GM13976 (cell line): ENCODE results near the gene GALNT7.

Experiments
- DNase-seq: peaks from one replicate; pipeline ENCODE4 v3.0.0; 2012; ENCODE audit warnings: low spot score
- in situ Hi-C: fragments of 300-500 bp; cut with MboI; formaldehyde crosslinking; loops from one replicate; pipeline ENCODE4 v1.12.0; 2022; ENCODE audit warnings: low sequenced_read_pairs, mixed read lengths, inconsistent platforms; ENCODE audit not compliant: unreplicated experiment
- TF ChIP-seq, protein P1 (sequence below): IDR thresholded peaks from 2 replicates; pipeline ENCODE4 v1.5.1; 2012; ENCODE audit warnings: borderline replicate concordance, mild to moderate bottlenecking; ENCODE audit not compliant: insufficient read depth; ENCODE audit errors: extremely low read depth, missing control alignments, control extremely low read depth

Gene GALNT7

DNA sequence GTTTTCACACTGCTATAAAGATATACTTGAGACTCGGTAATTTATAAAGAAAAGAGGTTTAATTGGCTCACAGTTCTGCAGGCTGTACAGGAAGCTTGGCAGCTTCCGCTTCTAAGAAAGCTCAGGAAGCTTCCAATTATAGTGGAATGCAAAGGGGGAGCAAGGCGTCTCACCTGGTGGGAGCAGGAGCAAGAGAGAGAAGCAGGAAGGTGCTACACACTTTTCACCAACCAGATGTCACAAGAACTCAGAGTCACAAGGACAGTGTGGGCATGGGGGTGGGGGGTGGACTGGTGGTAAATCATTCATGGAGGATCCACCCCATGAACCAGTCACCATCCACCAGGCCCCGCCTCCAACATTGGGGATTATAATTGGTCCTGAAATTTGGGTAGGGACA is 142.8 kb downstream of the GALNT7 start:
- TF ChIP-seq, protein P1, sequence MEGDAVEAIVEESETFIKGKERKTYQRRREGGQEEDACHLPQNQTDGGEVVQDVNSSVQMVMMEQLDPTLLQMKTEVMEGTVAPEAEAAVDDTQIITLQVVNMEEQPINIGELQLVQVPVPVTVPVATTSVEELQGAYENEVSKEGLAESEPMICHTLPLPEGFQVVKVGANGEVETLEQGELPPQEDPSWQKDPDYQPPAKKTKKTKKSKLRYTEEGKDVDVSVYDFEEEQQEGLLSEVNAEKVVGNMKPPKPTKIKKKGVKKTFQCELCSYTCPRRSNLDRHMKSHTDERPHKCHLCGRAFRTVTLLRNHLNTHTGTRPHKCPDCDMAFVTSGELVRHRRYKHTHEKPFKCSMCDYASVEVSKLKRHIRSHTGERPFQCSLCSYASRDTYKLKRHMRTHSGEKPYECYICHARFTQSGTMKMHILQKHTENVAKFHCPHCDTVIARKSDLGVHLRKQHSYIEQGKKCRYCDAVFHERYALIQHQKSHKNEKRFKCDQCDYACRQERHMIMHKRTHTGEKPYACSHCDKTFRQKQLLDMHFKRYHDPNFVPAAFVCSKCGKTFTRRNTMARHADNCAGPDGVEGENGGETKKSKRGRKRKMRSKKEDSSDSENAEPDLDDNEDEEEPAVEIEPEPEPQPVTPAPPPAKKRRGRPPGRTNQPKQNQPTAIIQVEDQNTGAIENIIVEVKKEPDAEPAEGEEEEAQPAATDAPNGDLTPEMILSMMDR, result no peak
- in situ Hi-C loops, result loop anchor here (10.0 kb wide), 1 partner anchor 183 kb away; no protein-coding TSS in a partner anchor
- no peak for DNase-seq

DNA sequence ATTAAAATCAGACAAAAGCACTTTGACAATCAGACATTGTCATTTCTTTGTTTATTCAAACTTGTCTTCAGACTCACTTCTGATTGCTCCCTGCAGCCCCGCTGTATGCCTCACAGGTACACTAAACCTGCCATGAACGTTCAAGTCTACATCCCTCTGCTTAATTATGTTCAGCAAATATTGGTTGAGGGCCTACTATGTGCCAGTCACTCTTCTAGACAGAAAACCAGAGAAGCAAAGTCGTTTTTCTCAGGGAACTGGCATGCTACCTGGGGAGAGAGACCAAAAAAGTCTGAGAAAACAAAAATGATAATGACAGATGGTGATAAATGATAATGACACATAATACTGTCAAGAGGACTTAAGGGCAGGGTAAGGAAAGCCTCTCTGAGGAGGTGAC is 146.1 kb downstream of the GALNT7 start:
- no peak for DNase-seq

DNA sequence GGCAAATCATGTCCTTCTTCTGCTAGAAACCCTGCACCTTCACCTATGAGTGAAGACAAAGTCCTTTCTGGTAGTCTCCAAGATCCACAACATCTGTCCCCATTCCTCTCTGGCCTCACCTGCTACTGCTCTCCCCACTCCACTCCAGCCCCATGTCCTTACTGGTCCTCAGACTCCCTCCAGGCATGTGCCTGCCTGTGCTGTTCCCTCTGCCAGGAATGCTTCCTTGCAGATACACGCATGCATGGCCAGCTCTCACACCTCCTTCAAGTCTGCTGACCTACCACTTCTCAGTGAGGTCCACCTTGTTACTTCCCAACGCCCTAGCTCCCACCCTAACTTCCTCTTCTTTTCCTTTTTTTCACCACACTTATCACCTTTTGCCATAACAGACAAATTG is 147.4 kb downstream of the GALNT7 start:
- TF ChIP-seq, protein P1, result no peak
- in situ Hi-C loops, result loop anchor here (10.0 kb wide), 1 partner anchor 179 kb away; no protein-coding TSS in a partner anchor
- DNase-seq, result no peak

More for the DNA sequence above, 146.1 kb downstream of the GALNT7 start:
- TF ChIP-seq, protein P1, result no peak
- in situ Hi-C loops, result loop anchor here (10.0 kb wide), 1 partner anchor 180 kb away; no protein-coding TSS in a partner anchor

DNA sequence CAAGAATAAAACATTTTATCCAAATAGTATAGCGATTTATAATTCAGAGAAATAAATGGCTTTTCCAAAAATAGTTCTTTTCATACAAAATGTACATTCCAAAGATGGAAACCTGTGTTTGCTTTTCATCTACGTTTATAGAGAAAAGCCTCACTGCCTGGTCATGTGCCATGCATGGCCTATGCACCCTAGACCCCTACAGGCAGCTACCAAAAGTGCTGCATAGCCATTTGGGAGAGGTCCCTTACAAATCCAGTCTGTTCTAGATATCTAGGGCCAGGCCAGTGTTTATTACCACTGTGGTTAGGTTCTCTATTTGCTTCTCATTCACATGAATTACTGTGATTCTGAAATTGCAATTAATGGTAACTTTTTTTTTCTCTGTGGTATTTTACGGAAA is 148.4 kb downstream of the GALNT7 start:
- DNase-seq, result no peak
- in situ Hi-C loops, result loop anchor here (10.0 kb wide), 1 partner anchor 178 kb away; no protein-coding TSS in a partner anchor
- TF ChIP-seq, protein P1, result peak; percentile 7

DNA sequence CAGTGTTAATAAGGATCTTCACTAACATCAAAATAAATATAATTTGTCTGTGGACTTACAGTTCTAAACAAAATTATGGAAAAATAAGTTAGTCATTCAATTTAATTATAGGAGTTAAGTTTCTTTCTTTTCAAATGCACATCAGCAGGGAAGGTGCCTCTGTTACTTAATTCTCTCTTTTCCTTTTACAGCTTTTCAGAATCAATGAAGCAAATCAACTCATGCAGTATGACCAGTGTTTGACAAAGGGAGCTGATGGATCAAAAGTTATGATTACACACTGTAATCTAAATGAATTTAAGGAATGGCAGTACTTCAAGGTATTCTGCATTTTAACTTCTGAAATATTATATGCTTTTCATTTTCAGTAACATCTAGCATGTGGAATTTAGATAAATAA is 149.6 kb downstream of the GALNT7 start:
- no peak for DNase-seq
- in situ Hi-C loops, result loop anchor here (10.0 kb wide), 1 partner anchor 177 kb away; no protein-coding TSS in a partner anchor
- TF ChIP-seq, protein P1, result no peak

DNA sequence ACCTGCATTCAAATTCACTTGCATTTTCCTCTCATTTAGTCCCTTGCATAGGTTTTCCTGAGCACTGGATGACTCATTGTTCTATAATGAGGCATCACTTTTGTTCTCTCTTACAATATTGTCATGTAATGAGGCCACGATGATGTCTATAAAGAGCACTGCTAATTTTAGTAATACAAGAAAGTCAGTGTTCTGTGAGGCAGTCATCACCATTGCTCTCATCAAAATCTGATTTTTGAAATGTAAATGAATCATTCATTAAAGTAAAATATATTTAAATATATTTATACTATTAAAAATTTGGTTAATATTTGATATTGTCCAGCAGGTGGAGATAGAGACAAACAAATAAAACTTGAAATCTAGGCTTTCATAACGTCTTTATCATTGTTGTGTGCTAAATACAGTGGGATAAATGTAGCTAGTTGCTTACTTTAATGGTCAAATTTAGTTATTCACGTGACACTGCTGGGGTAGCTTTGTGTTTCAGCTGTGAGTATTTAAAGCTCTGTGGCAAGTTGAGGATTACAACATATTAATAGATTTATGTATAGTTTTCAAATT is 150.1 kb downstream of the GALNT7 start:
- DNase-seq, result no peak
- in situ Hi-C loops, result loop anchor here (10.0 kb wide), 1 partner anchor 176 kb away; no protein-coding TSS in a partner anchor
- TF ChIP-seq, protein P1, result no peak
